GM12892 (cell line): Measurements from ENCODE around the gene DHRS1.

Source experiments
- POLR2A ChIP-seq: IDR thresholded peaks from 2 replicates; pipeline ENCODE4 v1.6.1; 2011; ENCODE audit warnings: low read depth, low read length, control low read depth
- POLR2AphosphoS5 ChIP-seq: IDR thresholded peaks from 2 replicates; pipeline ENCODE4 v1.6.1; 2011; ENCODE audit warnings: low read depth, low read length, control low read depth
- TAF1 ChIP-seq: IDR thresholded peaks from 2 replicates; pipeline ENCODE4 v1.6.1; 2011; ENCODE audit warnings: low read depth, mild to moderate bottlenecking, control low read depth, low read length, borderline replicate concordance

DNA sequence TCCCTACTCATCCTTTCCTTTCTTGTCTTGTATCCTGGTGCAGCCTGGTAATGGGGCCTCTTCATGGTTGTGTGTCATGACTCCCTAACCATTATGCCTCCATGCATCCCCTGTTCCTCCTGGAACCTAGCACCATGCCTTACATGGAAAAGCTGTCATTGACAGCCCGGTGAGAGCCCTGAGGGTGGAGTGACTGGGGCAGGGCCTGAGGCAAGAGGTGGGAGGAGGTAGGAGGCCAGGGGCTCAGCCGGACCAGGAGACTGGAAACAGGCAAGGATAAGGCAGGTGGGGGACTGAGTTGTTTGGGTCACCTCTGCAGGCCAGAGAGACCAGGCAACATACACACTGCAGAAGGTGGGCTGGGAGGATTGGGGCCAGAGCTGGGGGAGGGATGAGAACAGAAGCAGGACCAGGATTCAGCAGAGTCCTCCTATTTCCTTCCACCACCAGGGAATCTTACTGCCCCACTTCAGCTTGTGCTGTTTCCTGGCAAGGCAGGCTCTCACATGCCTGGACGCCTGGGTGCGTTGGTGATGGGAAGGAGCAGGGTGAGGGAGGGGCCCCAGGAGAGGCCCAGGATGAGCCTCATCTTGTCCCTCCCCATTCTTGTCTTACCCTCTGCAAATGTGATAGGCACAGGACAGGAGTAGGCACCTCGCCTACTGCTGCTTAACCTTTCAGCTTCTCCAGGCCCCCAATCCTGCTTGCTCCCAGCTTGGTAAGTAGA is 10.1 kb upstream of the DHRS1 start, which contains the start of gene LTB4R2:
- no peak; the same call in 1 of the 2 replicates for TF ChIP-seq POLR2A
- no peak for TF ChIP-seq POLR2AphosphoS5
- TF ChIP-seq TAF1, result no peak
